IgD-negative memory B cell (primary cell): ENCODE results near the gene XKRX. TPM values are rescaled to one million over a fixed set of nuclear protein-coding genes. Genes with fewer than 3 reads are reported as not detected.

Source experiments
- H3K27ac Mint-ChIP-seq, 3 donors: one replicate each; pipeline ENCODE4 v1.8.0; 2020 to 2022; ENCODE audit warnings: mild to moderate bottlenecking in 3 of 3, mixed read lengths in 3 of 3, moderate library complexity in 1 of 3
- H3K27me3 Mint-ChIP-seq: one replicate; pipeline ENCODE4 v1.8.0; 2021; ENCODE audit warnings: mixed read lengths
- H3K36me3 Mint-ChIP-seq: one replicate; pipeline ENCODE4 v1.8.0; 2020; ENCODE audit warnings: mild to moderate bottlenecking, mixed read lengths
- H3K4me1 Mint-ChIP-seq, 3 donors: one replicate each; pipeline ENCODE4 v1.8.0; 2020 to 2022; ENCODE audit warnings: mixed read lengths in 3 of 3, mild to moderate bottlenecking in 1 of 3
- H3K4me3 Mint-ChIP-seq, 4 donors: one replicate each; pipeline ENCODE4 v1.8.0; 2020 to 2022; ENCODE audit warnings: mild to moderate bottlenecking in 4 of 4, mixed read lengths in 4 of 4, moderate library complexity in 3 of 4
- H3K9me3 Mint-ChIP-seq, 3 donors: one replicate each; pipeline ENCODE4 v1.8.0; 2020 to 2021; ENCODE audit warnings: mixed read lengths in 3 of 3, mild to moderate bottlenecking in 1 of 3
- polyA plus RNA-seq: library from polyadenylated mRNA; unstranded; fragments of 300-500 nt; fragmentation: Illumina TruSeq; gene quantifications from one replicate; pipeline ENCODE4 v1.2.3, GENCODE V29; 2021

XKRX gene
- polyA plus RNA-seq, 1 donor from 2014 or later, result 0.88 TPM

GRCh38 chrX:100926453-100926852 is 2.3 kb downstream of the XKRX start:
- Mint-ChIP-seq H3K27ac (peak overlapping the region in 2 of 3 donors; percentile 18 to 20), H3K4me3 (peak overlapping the region in 2 of 4 donors; percentile 46 to 73), H3K9me3 (peaks cover 3% of the 10 kb centered on the region in 3 donors), H3K27me3 (peaks cover 2% of the 10 kb centered on the region), H3K4me1 (peaks cover 7 to 32% (median 28%) of the 10 kb centered on the region in 3 donors), H3K36me3 (no peaks in the 10 kb centered on the region)

DNA sequence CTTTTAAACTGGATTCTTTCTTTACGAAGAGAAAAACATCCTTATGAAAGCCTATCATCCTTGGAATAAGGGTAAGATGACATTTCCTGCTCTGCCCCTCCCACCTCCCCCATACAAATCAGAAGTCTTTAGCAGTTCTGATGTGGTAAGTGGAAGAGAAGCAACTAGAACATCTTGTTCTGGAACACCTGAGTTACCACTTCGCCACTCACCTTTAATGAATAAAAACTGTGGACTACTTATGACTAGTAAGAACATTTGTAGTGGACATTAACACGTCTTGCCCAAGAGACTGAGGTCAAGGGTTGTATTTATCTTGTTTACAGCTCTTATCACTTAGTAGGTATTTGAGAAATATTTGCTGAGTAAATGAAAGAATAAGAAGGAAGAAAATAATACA is 4.3 kb downstream of the XKRX start:
- Mint-ChIP-seq H3K4me1 (peaks cover 0 to 20% (median 16%) of the 10 kb centered on the region in 3 donors), H3K27me3 (peaks cover 2% of the 10 kb centered on the region), H3K36me3 (no peaks in the 10 kb centered on the region), H3K4me3 (peak overlapping the region in 2 of 4 donors; percentile 7 to 39), H3K9me3 (no peaks in the 10 kb centered on the region), H3K27ac (no peak overlapping the region)

DNA sequence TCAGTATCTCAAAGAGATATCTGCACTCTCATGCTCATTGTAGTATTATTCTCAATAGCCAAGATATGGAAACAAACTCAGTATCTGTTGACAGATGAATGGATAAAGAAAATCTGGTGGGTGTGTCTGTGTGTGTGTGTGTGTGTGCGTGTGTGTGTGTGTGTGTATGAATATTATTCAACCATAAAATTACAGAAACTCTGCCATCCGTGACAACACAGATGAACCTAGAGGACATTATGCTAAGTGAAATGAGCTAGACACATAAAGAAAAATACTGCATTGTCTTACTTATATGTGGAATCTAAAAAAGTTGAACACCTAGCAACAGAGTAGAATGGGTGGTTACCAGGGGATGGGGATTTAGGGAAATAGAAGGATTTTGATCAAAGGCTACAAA is 13.2 kb downstream of the XKRX start:
- peaks cover 0 to 2% (median 0%) of the 10 kb centered on the region in 3 donors for H3K9me3 Mint-ChIP-seq

DNA sequence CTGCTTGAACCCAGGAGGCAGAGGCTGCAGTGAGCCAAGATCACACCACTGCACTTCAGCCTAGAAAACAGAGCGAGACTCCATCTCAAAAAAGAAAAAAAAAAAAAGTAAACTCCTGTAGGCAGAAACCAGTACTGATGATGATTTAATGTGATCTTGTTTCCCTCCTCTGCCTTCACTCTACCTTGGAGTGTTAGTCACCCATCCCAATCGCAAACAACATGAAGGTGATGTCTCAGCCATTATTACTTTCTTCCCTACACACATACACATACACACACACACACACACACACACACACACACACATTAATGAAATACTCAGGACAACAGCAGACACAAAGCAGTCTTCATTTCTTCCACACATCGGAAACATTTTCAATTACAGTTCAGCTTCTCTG is 15.6 kb downstream of the XKRX start:
- peaks cover 0 to 2% (median 0%) of the 10 kb centered on the region in 3 donors for H3K9me3 Mint-ChIP-seq

More for the DNA sequence above, 13.2 kb downstream of the XKRX start:
- Mint-ChIP-seq H3K4me1 (peaks cover 0 to 6% (median 3%) of the 10 kb centered on the region in 3 donors), H3K4me3 (peak overlapping the region in 1 of 4 donors; percentile 44), H3K36me3 (peaks cover 1% of the 10 kb centered on the region), H3K27ac (no peak overlapping the region), H3K27me3 (peaks cover 1% of the 10 kb centered on the region)

GRCh38 chrX:100911731-100912130 is 17.0 kb downstream of the XKRX start:
- peaks cover 0 to 2% (median 0%) of the 10 kb centered on the region in 3 donors for H3K9me3 Mint-ChIP-seq
- H3K27ac Mint-ChIP-seq, result no peak overlapping the region
- H3K36me3 Mint-ChIP-seq, result peaks cover 1% of the 10 kb centered on the region
- peaks cover 1% of the 10 kb centered on the region for H3K27me3 Mint-ChIP-seq
- H3K4me3 Mint-ChIP-seq, result no peak overlapping the region
- H3K4me1 Mint-ChIP-seq, result peaks cover under 1 to 6% (median 3%) of the 10 kb centered on the region in 3 donors

More for the DNA sequence above, 15.6 kb downstream of the XKRX start:
- Mint-ChIP-seq H3K4me1 (peaks cover 0 to 6% (median 3%) of the 10 kb centered on the region in 3 donors), H3K27ac (peak overlapping the region in 1 of 3 donors; percentile 22), H3K27me3 (peaks cover 1% of the 10 kb centered on the region), H3K36me3 (peaks cover 1% of the 10 kb centered on the region), H3K4me3 (no peak overlapping the region)

- Mint-ChIP-seq H3K36me3 (no peaks in the 10 kb centered on the region), H3K27me3 (no peaks in the 10 kb centered on the region), H3K9me3 (peaks cover 2 to 9% (median 5%) of the 10 kb centered on the region in 3 donors), H3K4me1 (peaks cover 1 to 9% (median 8%) of the 10 kb centered on the region in 3 donors), H3K27ac (no peak overlapping the region), H3K4me3 (peak overlapping the region in 1 of 4 donors; percentile 69)
These were observed 23.1 kb downstream of the XKRX start for GRCh38 chrX:100905620-100906019.

DNA sequence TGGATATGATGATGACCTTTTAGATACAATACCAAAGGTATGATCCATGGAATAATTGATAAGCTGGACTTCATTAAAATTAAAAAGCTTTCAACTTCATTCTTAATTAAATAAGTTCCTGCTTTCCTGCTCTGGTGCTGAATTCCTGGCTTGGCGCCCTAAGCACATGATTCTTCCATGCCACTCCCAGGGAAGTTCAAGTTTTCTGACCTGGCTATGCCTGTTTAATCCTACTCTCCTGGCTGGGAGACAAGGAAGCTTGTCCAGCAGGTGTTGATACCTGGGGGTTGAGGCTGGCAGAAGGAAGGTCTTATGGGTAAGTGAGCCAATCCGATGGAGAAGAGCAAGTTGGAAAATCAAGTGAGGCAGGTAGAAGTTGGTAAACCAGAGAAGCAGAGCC is 24.3 kb downstream of the XKRX start:
- Mint-ChIP-seq H3K4me1 (peaks cover 1 to 9% (median 8%) of the 10 kb centered on the region in 3 donors), H3K27ac (peak overlapping the region in 1 of 3 donors; percentile 3), H3K4me3 (no peak overlapping the region), H3K36me3 (no peaks in the 10 kb centered on the region), H3K9me3 (peaks cover 2 to 9% (median 5%) of the 10 kb centered on the region in 3 donors), H3K27me3 (no peaks in the 10 kb centered on the region)

DNA sequence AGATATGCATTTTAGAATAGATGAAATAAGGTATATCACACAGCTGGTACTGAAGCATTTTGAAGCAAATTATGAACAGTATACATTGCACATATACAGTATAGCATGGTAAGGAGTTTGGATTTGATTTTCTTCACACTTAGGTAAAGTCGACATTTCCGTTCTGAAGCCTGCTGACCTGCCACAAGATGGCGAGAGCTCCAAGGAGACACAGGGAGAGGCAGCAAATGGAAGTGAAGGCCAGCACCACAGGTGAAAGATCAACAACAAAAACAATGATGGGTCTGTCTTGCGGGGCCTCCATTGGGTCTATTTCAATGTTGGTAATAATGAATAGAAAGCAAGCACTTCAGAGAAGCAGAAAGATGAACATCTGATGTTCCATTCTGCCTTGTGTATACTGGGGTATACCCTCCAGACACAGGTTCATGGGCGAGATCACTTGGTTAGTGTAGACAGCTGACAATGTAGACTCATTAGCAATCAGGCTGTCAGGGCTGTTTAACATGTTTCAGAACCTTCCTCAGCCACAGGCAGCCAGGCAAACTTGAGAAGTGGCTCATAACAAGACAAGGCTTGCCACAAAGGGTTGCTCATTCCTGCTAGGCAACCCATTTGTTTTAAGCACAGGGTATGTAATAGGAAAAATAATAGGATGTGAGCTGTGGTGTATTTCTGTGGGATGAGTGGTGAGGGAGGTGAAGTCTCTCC is 33.2 kb downstream of the XKRX start:
- Mint-ChIP-seq H3K9me3 (no peaks in the 10 kb centered on the region), H3K4me1 (no peaks in the 10 kb centered on the region), H3K36me3 (no peaks in the 10 kb centered on the region), H3K27ac (peak overlapping the region in 1 of 3 donors; percentile 14), H3K4me3 (no peak overlapping the region), H3K27me3 (peaks cover 1% of the 10 kb centered on the region)

DNA sequence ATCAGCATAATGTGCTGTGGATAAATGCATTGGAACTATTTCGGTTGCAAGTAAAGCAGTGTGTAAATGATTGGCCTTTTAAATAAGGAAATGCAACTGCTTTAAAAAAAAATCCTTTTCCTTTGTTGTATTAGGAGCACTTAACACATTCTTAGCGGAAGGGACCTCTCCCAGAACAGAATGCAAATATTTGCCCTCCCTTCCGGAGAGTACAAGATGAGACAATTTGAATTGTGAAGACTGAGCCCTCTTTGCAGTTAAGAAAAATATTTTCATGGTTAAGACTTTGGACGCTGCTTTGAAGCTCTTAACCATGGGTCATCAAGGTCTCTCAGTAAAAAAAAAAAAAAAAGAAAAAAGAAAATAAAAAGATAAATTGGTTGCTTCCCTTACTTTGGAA is 45.1 kb downstream of the XKRX start:
- Mint-ChIP-seq H3K36me3 (no peaks in the 10 kb centered on the region), H3K4me1 (no peaks in the 10 kb centered on the region), H3K9me3 (peaks cover 0 to 2% (median 0%) of the 10 kb centered on the region in 3 donors), H3K27me3 (peaks cover 3% of the 10 kb centered on the region), H3K4me3 (peak overlapping the region in 1 of 4 donors; percentile 76), H3K27ac (no peak overlapping the region)

DNA sequence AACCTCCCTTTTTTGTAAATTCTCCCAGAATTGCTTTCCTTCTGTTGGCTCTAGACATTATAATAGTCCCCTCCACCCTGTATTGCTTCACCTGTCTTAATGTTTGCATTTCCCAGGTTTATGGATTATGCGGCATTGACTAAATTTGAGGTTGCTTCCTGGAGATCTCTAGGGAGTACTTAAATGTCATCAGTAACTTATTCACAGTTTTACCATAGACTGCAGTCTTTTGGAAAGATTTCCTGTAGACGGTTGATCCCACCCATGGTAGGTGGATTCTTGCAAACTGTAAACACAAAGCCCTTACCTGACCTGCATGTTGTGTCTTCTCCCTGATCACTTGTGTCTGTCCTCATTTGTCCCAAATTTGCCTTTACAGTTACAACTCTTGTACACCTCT is 48.3 kb downstream of the XKRX start:
- Mint-ChIP-seq H3K27me3 (no peaks in the 10 kb centered on the region), H3K27ac (no peak overlapping the region), H3K4me3 (no peak overlapping the region), H3K9me3 (peaks cover 0 to 2% (median 0%) of the 10 kb centered on the region in 3 donors), H3K4me1 (no peaks in the 10 kb centered on the region), H3K36me3 (no peaks in the 10 kb centered on the region)

- no peaks in the 10 kb centered on the region for H3K9me3 Mint-ChIP-seq
- H3K27me3 Mint-ChIP-seq, result no peaks in the 10 kb centered on the region
- no peaks in the 10 kb centered on the region for H3K36me3 Mint-ChIP-seq
- H3K4me3 Mint-ChIP-seq, result no peak within 1 kb of the TSS
- H3K27ac Mint-ChIP-seq, result peak within 1 kb of the TSS in 1 of 3 donors; percentile 68
- peaks cover 0 to 2% (median 0%) of the 10 kb centered on the region in 3 donors for H3K4me1 Mint-ChIP-seq
These were observed 54.4 kb downstream of the XKRX start, which contains the start of gene NOX1 for GRCh38 chrX:100874325-100874724. Gene NOX1 (minus strand): TSS chrX:100874359. CDS start chrX:100874139, 220 bp downstream.

GRCh38 chrX:100871594-100872560 is 56.8 kb downstream of the XKRX start:
- Mint-ChIP-seq H3K9me3 (no peaks in the 10 kb centered on the region), H3K27me3 (no peaks in the 10 kb centered on the region), H3K36me3 (no peaks in the 10 kb centered on the region), H3K4me3 (no peak overlapping the region), H3K4me1 (peaks cover 0 to 2% (median 0%) of the 10 kb centered on the region in 3 donors), H3K27ac (peak overlapping the region in 1 of 3 donors; percentile 81)

- H3K4me1 Mint-ChIP-seq, result peaks cover 0 to 2% (median 0%) of the 10 kb centered on the region in 3 donors
- no peak overlapping the region for H3K27ac Mint-ChIP-seq
- no peaks in the 10 kb centered on the region for H3K27me3 Mint-ChIP-seq
- no peaks in the 10 kb centered on the region for H3K9me3 Mint-ChIP-seq
- H3K36me3 Mint-ChIP-seq, result no peaks in the 10 kb centered on the region
- H3K4me3 Mint-ChIP-seq, result no peak overlapping the region
These were observed 58.2 kb downstream of the XKRX start for GRCh38 chrX:100870527-100870926.

- H3K27ac Mint-ChIP-seq, result no peak overlapping the region
- no peak overlapping the region for H3K4me3 Mint-ChIP-seq
- peaks cover 0 to 2% (median 0%) of the 10 kb centered on the region in 3 donors for H3K4me1 Mint-ChIP-seq
- no peaks in the 10 kb centered on the region for H3K36me3 Mint-ChIP-seq
- no peaks in the 10 kb centered on the region for H3K9me3 Mint-ChIP-seq
- H3K27me3 Mint-ChIP-seq, result peaks cover under 1% of the 10 kb centered on the region
These were observed 60.4 kb downstream of the XKRX start for GRCh38 chrX:100868273-100868672.
